Neural progenitor cell (in vitro differentiated cells): ENCODE data around the gene ALX3. TPM values are rescaled to one million over a fixed set of nuclear protein-coding genes. Genes with fewer than 3 reads are reported as not detected.

Experiments used
- DNase-seq: peaks from one replicate; pipeline ENCODE4 v3.0.0-alpha.2; 2016; ENCODE audit warnings: low spot score
- H2AFZ ChIP-seq: fragments of 200-600 bp; sonication (generic); replicated peaks from 2 replicates; pipeline ENCODE4 v1.6.1; 2016; ENCODE audit warnings: antibody characterized with exemption
- H3F3A ChIP-seq: fragments of 200-600 bp; sonication (generic); 2 replicates; pipeline ENCODE4 v1.6.1; 2016; ENCODE audit warnings: antibody characterized with exemption, low read depth
- H3K27ac ChIP-seq: fragments of 200-600 bp; sonication (generic); 2 replicates; pipeline ENCODE4 v1.5.1; 2016; ENCODE audit warnings: mild to moderate bottlenecking
- H3K27me3 ChIP-seq: fragments of 200-600 bp; sonication (generic); 2 replicates; pipeline ENCODE4 v1.6.1; 2016; ENCODE audit warnings: mild to moderate bottlenecking, moderate library complexity
- H3K36me3 ChIP-seq: fragments of 200-600 bp; sonication (generic); 2 replicates; pipeline ENCODE4 v1.5.1; 2016
- H3K4me1 ChIP-seq: fragments of 200-600 bp; sonication (generic); 2 replicates; pipeline ENCODE4 v1.6.1; 2016; ENCODE audit warnings: mixed run types
- H3K4me2 ChIP-seq: fragments of 200-600 bp; sonication (generic); 2 replicates; pipeline ENCODE4 v1.6.1; 2016
- H3K4me3 ChIP-seq: fragments of 200-600 bp; sonication (generic); 2 replicates; pipeline ENCODE4 v1.5.1; 2016
- H3K79me2 ChIP-seq: fragments of 200-600 bp; sonication (generic); 2 replicates; pipeline ENCODE4 v1.6.1; 2016; ENCODE audit warnings: low read depth
- H3K9ac ChIP-seq: fragments of 200-600 bp; sonication (generic); 2 replicates; pipeline ENCODE4 v1.6.1; 2016
- H3K9me3 ChIP-seq: fragments of 200-600 bp; sonication (generic); 2 replicates; pipeline ENCODE4 v1.5.1; 2016; ENCODE audit warnings: low read depth
- H4K20me1 ChIP-seq: fragments of 200-600 bp; sonication (generic); 2 replicates; pipeline ENCODE4 v1.6.1; 2016; ENCODE audit warnings: low read depth
- H3K27ac Mint-ChIP-seq: 3 replicates; pipeline ENCODE4 v1.8.0; 2021; ENCODE audit warnings: mixed read lengths
- H3K27me3 Mint-ChIP-seq: 2 replicates; pipeline ENCODE4 v1.8.0; 2022; ENCODE audit warnings: low read depth, mild to moderate bottlenecking, inconsistent platforms, moderate library complexity, mixed read lengths; ENCODE audit not compliant: insufficient read depth
- H3K36me3 Mint-ChIP-seq: 3 replicates; pipeline ENCODE4 v1.8.0; 2021; ENCODE audit warnings: mixed read lengths
- H3K4me1 Mint-ChIP-seq: 3 replicates; pipeline ENCODE4 v1.8.0; 2021; ENCODE audit warnings: mixed read lengths
- H3K4me3 Mint-ChIP-seq: 3 replicates; pipeline ENCODE4 v1.8.0; 2021; ENCODE audit warnings: mild to moderate bottlenecking, moderate library complexity, mixed read lengths
- H3K9me3 Mint-ChIP-seq: 3 replicates; pipeline ENCODE4 v1.8.0; 2020; ENCODE audit warnings: mixed read lengths
- EZH2 ChIP-seq: fragments of 200-600 bp; sonication (generic); IDR thresholded peaks from 2 replicates; pipeline ENCODE4 v1.6.1; 2017; ENCODE audit warnings: antibody characterized with exemption, mild to moderate bottlenecking, moderate library complexity
- EZH2phosphoT487 ChIP-seq: fragments of 200-600 bp; sonication (generic); IDR thresholded peaks from 2 replicates; pipeline ENCODE4 v1.6.1; 2017; ENCODE audit warnings: antibody characterized with exemption
- total RNA-seq: library from RNA; depleted of rRNA; stranded (reverse); fragments of >200 nt; gene quantifications from 2 replicates; pipeline ENCODE4 v1.2.3, GENCODE V29; 2015; ENCODE audit warnings: low replicate concordance
- TF ChIP-seq, protein P1 (sequence below): fragments of 200-600 bp; sonication (generic); IDR thresholded peaks from 2 replicates; pipeline ENCODE4 v1.5.1; 2017; ENCODE audit warnings: antibody characterized with exemption, mild to moderate bottlenecking

ALX3 gene
- total RNA-seq, 1 donor from 2014 or later = not detected

- H4K20me1 ChIP-seq = peaks cover 72% of the 10 kb centered on the region
- peaks cover 66% of the 10 kb centered on the region for H3K27me3 Mint-ChIP-seq
- H3K4me3 ChIP-seq = peak overlapping the region; percentile 8
- peaks cover 14% of the 10 kb centered on the region for H3F3A ChIP-seq
- peak; percentile 75 for DNase-seq
- no peak overlapping the region for H2AFZ ChIP-seq
- peaks cover 92% of the 10 kb centered on the region for H3K27me3 ChIP-seq
- peaks cover 7% of the 10 kb centered on the region for H3K4me1 Mint-ChIP-seq
- peak overlapping the region; percentile 15 for H3K4me3 Mint-ChIP-seq
- H3K9ac ChIP-seq = no peak overlapping the region
- no peaks in the 10 kb centered on the region for H3K9me3 ChIP-seq
- H3K79me2 ChIP-seq = no peaks in the 10 kb centered on the region
- TF ChIP-seq, protein P1, sequence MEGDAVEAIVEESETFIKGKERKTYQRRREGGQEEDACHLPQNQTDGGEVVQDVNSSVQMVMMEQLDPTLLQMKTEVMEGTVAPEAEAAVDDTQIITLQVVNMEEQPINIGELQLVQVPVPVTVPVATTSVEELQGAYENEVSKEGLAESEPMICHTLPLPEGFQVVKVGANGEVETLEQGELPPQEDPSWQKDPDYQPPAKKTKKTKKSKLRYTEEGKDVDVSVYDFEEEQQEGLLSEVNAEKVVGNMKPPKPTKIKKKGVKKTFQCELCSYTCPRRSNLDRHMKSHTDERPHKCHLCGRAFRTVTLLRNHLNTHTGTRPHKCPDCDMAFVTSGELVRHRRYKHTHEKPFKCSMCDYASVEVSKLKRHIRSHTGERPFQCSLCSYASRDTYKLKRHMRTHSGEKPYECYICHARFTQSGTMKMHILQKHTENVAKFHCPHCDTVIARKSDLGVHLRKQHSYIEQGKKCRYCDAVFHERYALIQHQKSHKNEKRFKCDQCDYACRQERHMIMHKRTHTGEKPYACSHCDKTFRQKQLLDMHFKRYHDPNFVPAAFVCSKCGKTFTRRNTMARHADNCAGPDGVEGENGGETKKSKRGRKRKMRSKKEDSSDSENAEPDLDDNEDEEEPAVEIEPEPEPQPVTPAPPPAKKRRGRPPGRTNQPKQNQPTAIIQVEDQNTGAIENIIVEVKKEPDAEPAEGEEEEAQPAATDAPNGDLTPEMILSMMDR = no peak
- TF ChIP-seq EZH2phosphoT487 (peak; percentile 89), EZH2 (peak; percentile 78)
- H3K36me3 ChIP-seq = no peaks in the 10 kb centered on the region
- H3K36me3 Mint-ChIP-seq = peaks cover 1% of the 10 kb centered on the region
- H3K27ac Mint-ChIP-seq = no peak overlapping the region
- peaks cover 9% of the 10 kb centered on the region for H3K4me1 ChIP-seq
- H3K27ac ChIP-seq = no peak overlapping the region
- peak overlapping the region; percentile 64 for H3K4me2 ChIP-seq
- no peaks in the 10 kb centered on the region for H3K9me3 Mint-ChIP-seq
These were observed 2.4 kb downstream of the ALX3 start for GRCh38 chr1:110067893-110068645.

- Histone ChIP-seq H3K4me2 (peak overlapping the region; percentile 64), H3K36me3 (no peaks in the 10 kb centered on the region), H3K4me3 (peak overlapping the region; percentile 8), H3K9me3 (no peaks in the 10 kb centered on the region), H3F3A (peaks cover 14% of the 10 kb centered on the region), H4K20me1 (peaks cover 75% of the 10 kb centered on the region), H2AFZ (no peak overlapping the region), H3K4me1 (peaks cover 9% of the 10 kb centered on the region), H3K27ac (no peak overlapping the region), H3K79me2 (no peaks in the 10 kb centered on the region), H3K27me3 (peaks cover 86% of the 10 kb centered on the region), H3K9ac (no peak overlapping the region)
- no peak overlapping the region for H3K27ac Mint-ChIP-seq
- TF ChIP-seq EZH2phosphoT487 = no peak
- TF ChIP-seq EZH2 = no peak
- TF ChIP-seq, protein P1 = no peak
- H3K4me1 Mint-ChIP-seq = peaks cover 7% of the 10 kb centered on the region
- peaks cover 60% of the 10 kb centered on the region for H3K27me3 Mint-ChIP-seq
- peaks cover 1% of the 10 kb centered on the region for H3K36me3 Mint-ChIP-seq
- no peak overlapping the region for H3K4me3 Mint-ChIP-seq
- H3K9me3 Mint-ChIP-seq = no peaks in the 10 kb centered on the region
- DNase-seq = peak; percentile 56
These were observed 3.0 kb downstream of the ALX3 start for GRCh38 chr1:110067479-110067892.

GRCh38 chr1:110065841-110066240 is 4.6 kb downstream of the ALX3 start:
- Mint-ChIP-seq H3K36me3 (peaks cover 8% of the 10 kb centered on the region), H3K27ac (no peak overlapping the region), H3K4me1 (peaks cover 7% of the 10 kb centered on the region), H3K9me3 (no peaks in the 10 kb centered on the region), H3K27me3 (peaks cover 46% of the 10 kb centered on the region), H3K4me3 (no peak overlapping the region)
- H3K9me3 ChIP-seq = no peaks in the 10 kb centered on the region
- peaks cover 14% of the 10 kb centered on the region for H3F3A ChIP-seq
- H3K79me2 ChIP-seq = no peaks in the 10 kb centered on the region
- H3K9ac ChIP-seq = no peak overlapping the region
- no peak overlapping the region for H2AFZ ChIP-seq
- no peaks in the 10 kb centered on the region for H3K36me3 ChIP-seq
- H3K27me3 ChIP-seq = peaks cover 69% of the 10 kb centered on the region
- H3K4me1 ChIP-seq = peaks cover 9% of the 10 kb centered on the region
- no peak overlapping the region for H3K27ac ChIP-seq
- peaks cover 77% of the 10 kb centered on the region for H4K20me1 ChIP-seq
- TF ChIP-seq EZH2phosphoT487 = no peak
- TF ChIP-seq, protein P1 = no peak
- no peak for TF ChIP-seq EZH2
- DNase-seq = no peak
- no peak overlapping the region for H3K4me2 ChIP-seq
- no peak overlapping the region for H3K4me3 ChIP-seq
